KMS-11 (cell line): ENCODE results near the gene TRMT112.
A peak's percentile ranks its signal among the peaks of the same experiment; 100 is the strongest.

ENCODE experiments used
- H2AFZ ChIP-seq: fragments of 200-600 bp; sonication (generic); 2 replicates; pipeline ENCODE4 v1.6.1; 2016; ENCODE audit warnings: antibody characterized with exemption, mixed run types, low read depth
- H3K27ac ChIP-seq: fragments of 200-600 bp; sonication (generic); 2 replicates; pipeline ENCODE4 v1.6.1; 2016; ENCODE audit warnings: mild to moderate bottlenecking, mixed run types
- H3K27me3 ChIP-seq: fragments of 200-600 bp; sonication (generic); 2 replicates; pipeline ENCODE4 v1.6.1; 2017; ENCODE audit warnings: mild to moderate bottlenecking, low read depth, mixed run types, moderate library complexity; ENCODE audit not compliant: insufficient read depth
- H3K36me3 ChIP-seq: fragments of 200-600 bp; sonication (generic); 2 replicates; pipeline ENCODE4 v1.6.1; 2017; ENCODE audit warnings: mild to moderate bottlenecking, mixed run types; ENCODE audit not compliant: insufficient read depth
- H3K4me1 ChIP-seq: fragments of 200-600 bp; sonication (generic); 2 replicates; pipeline ENCODE4 v1.6.1; 2016; ENCODE audit warnings: mild to moderate bottlenecking, low read depth, mixed run types; ENCODE audit not compliant: poor library complexity, severe bottlenecking
- H3K4me2 ChIP-seq: fragments of 200-600 bp; sonication (generic); 2 replicates; pipeline ENCODE4 v1.7.0; 2016; ENCODE audit warnings: mild to moderate bottlenecking, mixed run types
- H3K4me3 ChIP-seq: fragments of 200-600 bp; sonication (generic); IDR thresholded peaks from 2 replicates; pipeline ENCODE4 v1.6.1; 2017; ENCODE audit warnings: low read depth, low read length, mixed read lengths; ENCODE audit not compliant: insufficient read depth
- H3K79me2 ChIP-seq: fragments of 200-600 bp; sonication (generic); 2 replicates; pipeline ENCODE4 v1.6.1; 2016; ENCODE audit warnings: low read depth, mixed run types; ENCODE audit not compliant: insufficient read depth
- H3K9ac ChIP-seq: fragments of 200-600 bp; sonication (generic); 2 replicates; pipeline ENCODE4 v1.6.1; 2016; ENCODE audit warnings: mild to moderate bottlenecking, mixed run types
- H4K20me1 ChIP-seq: fragments of 200-600 bp; sonication (generic); 2 replicates; pipeline ENCODE4 v1.6.1; 2016; ENCODE audit warnings: mild to moderate bottlenecking, mixed run types; ENCODE audit not compliant: insufficient read depth
- TF ChIP-seq, protein P1 (sequence below): fragments of 200-600 bp; sonication (generic); conservative IDR thresholded peaks from 2 replicates; pipeline ENCODE4 v1.6.1; 2017; ENCODE audit warnings: low read depth, mild to moderate bottlenecking, antibody characterized with exemption, low read length, moderate library complexity, mixed read lengths

The TRMT112 gene

DNA sequence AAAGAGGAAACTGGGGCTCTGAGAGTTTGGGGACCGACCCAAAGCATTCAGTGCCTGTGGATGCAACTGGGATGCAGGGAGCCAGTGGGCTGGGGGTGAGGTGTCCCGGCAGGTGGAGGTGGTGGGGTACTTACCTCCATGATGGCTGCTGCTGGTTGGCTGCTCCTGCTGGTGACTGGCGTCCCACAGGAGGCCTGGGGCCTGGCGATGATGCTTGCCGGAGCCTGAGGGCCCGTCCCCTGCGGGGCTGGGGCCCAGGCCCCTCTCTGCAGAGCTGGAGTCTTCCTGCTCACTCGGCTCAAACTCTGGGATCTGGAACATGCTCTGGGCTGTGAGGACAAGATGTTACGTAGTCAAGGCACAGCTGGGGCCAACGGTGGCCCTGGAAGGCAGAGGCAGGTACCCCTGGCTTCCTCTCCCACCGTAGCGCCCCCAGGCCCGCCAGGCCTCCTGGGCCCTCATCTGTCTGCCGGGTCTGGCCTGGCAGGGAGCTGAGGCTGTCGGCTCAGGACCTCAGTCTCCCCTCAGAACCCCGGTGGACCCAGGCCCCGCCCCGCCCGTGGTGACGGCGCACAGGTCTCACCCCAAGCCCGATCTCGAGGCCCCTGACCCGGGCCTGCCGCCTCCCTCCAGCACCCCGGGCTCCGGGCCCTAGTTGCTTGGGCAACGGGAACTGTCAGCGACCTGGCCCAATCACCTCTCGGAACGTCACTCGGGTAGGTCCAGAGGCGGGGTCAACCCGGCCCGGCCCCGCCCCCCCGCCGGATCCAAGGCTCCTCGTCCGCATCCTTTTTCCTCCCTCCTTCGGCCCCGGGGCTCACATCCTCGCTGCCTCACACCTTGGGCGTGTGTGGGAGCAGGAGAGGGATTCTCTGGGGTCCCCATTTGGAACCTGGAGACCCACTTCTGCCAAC, 33.1 kb downstream of the TRMT112 start, which contains the start of gene BAD:
BAD (minus strand) TSS at position 618 of the 914 bp plus-strand sequence; CDS start at position 321, 297 bp downstream.
- H3K4me3 ChIP-seq, result no peak within 1 kb of the TSS
- peak within 1 kb of the TSS; percentile 81 for H3K9ac ChIP-seq
- H3K4me1 ChIP-seq, result peaks cover 28% of the 10 kb centered on the region
- TF ChIP-seq, protein P1, sequence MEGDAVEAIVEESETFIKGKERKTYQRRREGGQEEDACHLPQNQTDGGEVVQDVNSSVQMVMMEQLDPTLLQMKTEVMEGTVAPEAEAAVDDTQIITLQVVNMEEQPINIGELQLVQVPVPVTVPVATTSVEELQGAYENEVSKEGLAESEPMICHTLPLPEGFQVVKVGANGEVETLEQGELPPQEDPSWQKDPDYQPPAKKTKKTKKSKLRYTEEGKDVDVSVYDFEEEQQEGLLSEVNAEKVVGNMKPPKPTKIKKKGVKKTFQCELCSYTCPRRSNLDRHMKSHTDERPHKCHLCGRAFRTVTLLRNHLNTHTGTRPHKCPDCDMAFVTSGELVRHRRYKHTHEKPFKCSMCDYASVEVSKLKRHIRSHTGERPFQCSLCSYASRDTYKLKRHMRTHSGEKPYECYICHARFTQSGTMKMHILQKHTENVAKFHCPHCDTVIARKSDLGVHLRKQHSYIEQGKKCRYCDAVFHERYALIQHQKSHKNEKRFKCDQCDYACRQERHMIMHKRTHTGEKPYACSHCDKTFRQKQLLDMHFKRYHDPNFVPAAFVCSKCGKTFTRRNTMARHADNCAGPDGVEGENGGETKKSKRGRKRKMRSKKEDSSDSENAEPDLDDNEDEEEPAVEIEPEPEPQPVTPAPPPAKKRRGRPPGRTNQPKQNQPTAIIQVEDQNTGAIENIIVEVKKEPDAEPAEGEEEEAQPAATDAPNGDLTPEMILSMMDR, result no peak
- peak within 1 kb of the TSS; percentile 97 for H3K4me2 ChIP-seq
- H3K79me2 ChIP-seq, result peaks cover 14% of the 10 kb centered on the region
- H3K27ac ChIP-seq, result peak within 1 kb of the TSS; percentile 92
- no peaks in the 10 kb centered on the region for H4K20me1 ChIP-seq
- no peaks in the 10 kb centered on the region for H3K27me3 ChIP-seq
- H3K36me3 ChIP-seq, result no peaks in the 10 kb centered on the region
- H2AFZ ChIP-seq, result peak within 1 kb of the TSS; percentile 66

DNA sequence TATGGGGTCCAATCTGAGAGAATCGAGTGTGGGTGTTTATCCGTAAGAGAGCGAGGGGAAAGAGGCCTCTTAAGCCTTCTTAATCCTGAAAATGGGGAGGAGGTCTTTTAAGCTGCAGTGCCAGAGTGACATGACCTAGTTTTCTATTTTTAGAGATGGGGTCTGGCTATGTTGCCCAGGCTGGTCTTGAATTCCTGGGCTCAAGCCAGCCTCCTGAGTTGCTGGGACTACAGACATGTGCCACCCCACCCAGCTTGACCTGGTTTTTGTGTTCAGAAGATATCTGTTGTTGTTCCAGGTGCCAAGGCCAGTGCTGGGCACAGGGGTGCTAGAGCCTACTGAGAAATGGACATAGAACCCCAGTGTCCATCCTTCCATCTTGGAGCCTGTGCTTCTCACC, 34.3 kb downstream of the TRMT112 start:
- H3K36me3 ChIP-seq, result no peaks in the 10 kb centered on the region
- no peaks in the 10 kb centered on the region for H3K27me3 ChIP-seq
- H3K4me2 ChIP-seq, result peak overlapping the region; percentile 97; the same call in 1 of the 2 replicates
- H3K27ac ChIP-seq, result no peak overlapping the region; the same call in 1 of the 2 replicates
- H3K4me1 ChIP-seq, result peaks cover 28% of the 10 kb centered on the region
- H4K20me1 ChIP-seq, result no peaks in the 10 kb centered on the region
- no peak overlapping the region for H2AFZ ChIP-seq
- H3K79me2 ChIP-seq, result peaks cover 14% of the 10 kb centered on the region
- no peak overlapping the region for H3K9ac ChIP-seq
- TF ChIP-seq, protein P1, result no peak
- no peak overlapping the region for H3K4me3 ChIP-seq

DNA sequence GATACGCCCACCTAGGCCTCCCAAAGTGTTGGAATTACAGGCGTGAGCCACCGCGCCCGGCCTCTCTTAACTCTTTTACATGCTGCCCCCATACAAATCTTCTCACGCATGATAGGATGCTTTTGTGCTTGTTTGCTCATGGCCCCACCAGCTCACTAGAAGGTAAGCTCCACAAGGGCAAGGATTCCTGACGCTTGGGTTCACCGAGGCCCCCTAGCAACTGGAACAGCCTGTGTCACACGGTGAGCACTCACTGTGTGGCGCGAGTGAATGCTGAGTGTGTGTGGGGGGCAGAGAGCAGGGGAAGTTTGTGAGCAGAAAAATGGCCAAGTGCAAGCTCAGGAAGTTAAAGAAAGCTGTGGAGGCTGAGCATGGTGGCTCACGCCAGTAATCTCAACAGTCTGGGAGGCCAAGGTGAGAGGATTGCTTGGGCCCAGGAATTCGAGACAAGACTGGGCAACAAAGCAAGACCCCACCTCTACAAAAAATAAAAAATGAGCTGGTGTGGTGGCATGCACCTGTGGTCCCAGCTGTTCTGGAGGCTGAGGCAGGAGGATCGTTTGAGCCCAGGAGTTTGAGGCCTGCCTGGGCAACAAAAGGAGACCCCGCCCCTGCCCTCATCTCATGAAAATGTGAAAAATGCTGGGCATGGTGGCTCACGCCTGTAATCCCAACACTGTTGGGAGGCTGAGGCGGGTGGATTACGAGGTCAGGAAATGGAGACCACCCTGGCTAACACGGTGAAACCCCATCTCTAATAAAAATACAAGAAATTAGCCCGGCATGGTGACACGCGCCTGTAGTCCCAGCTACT, 35.2 kb downstream of the TRMT112 start:
- TF ChIP-seq, protein P1, result no peak
- no peaks in the 10 kb centered on the region for H3K27me3 ChIP-seq
- no peaks in the 10 kb centered on the region for H3K36me3 ChIP-seq
- no peaks in the 10 kb centered on the region for H4K20me1 ChIP-seq
- H3K4me2 ChIP-seq, result no peak overlapping the region
- no peak overlapping the region for H2AFZ ChIP-seq
- no peak overlapping the region for H3K9ac ChIP-seq
- H3K4me1 ChIP-seq, result peaks cover 28% of the 10 kb centered on the region
- no peak overlapping the region for H3K4me3 ChIP-seq
- peaks cover 14% of the 10 kb centered on the region for H3K79me2 ChIP-seq
- no peak overlapping the region for H3K27ac ChIP-seq

DNA sequence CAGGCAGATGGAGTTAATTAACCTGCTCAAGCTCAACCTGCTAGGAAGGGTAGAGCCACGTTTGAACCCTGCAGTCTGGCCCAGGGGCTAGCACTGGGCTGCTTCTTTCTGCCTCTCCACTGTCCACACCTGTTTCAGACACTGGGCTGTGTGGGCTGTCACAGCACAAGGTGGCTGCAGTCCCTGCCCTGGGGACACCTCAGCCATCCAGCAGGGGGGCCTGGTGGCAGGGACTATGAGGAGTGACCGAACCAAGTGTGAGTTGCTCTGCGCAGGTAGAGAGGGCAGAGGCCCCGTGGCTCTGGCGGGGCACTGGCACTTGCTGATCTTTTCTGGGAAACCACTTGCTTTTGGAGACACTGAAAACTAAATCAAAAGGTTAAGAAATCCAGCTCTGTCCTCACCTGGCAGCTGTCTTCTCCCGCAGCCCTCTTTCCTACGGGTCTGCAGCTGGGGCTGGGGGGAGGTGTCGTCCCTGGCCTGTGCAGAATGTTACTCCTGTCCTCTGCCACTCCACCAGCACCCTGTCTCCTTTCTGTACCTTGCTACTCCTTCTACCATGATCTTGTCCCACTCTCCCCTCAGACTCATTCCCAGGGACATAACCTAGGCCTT, 38.7 kb downstream of the TRMT112 start:
- Histone ChIP-seq H4K20me1 (no peaks in the 10 kb centered on the region), H3K79me2 (peaks cover 8% of the 10 kb centered on the region; the same call in 1 of the 2 replicates), H3K4me3 (no peak overlapping the region), H3K27ac (no peak overlapping the region), H3K4me1 (peaks cover 13% of the 10 kb centered on the region), H3K9ac (no peak overlapping the region), H3K4me2 (no peak overlapping the region), H3K36me3 (no peaks in the 10 kb centered on the region), H3K27me3 (no peaks in the 10 kb centered on the region), H2AFZ (no peak overlapping the region)
- TF ChIP-seq, protein P1, result no peak
